HTERT RPE-1 (cell line): ENCODE results near the gene PTPN2.
"Not testable (repeated sequence)": the region's sequence is repeated elsewhere in the genome, so short reads cannot be mapped to it uniquely, and the experiment has no call there.

ENCODE experiments used
- in situ Hi-C: fragments of 300-500 bp; cut with MboI; formaldehyde crosslinking; loops from 4 replicates; pipeline ENCODE4 v1.14.3; 2020; ENCODE audit warnings: low sequenced_read_pairs

PTPN2 gene

DNA sequence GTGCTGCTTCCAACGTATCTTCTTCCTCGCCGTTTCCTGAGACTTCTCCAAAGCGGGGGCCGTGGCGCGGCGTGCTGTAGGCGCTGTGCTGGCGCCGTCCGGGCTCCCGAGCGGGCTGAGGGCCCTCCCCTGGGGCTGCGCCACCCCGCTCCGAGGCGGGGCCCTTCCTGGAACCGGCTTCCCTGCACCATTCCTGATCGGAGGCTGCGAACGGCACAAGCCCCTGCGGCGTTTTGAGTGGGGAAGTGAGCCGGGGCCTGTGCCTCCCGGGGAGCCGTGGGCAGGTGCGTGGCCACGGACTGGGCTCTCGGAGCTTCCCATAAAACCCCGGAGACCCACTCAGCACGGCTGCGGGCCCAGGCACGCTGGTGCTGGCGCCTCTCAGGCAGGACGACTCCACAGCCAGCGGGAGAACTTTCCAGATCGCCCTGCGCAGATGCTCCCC, 106.5 kb downstream of the PTPN2 start:
- in situ Hi-C loops = no loop called here

DNA sequence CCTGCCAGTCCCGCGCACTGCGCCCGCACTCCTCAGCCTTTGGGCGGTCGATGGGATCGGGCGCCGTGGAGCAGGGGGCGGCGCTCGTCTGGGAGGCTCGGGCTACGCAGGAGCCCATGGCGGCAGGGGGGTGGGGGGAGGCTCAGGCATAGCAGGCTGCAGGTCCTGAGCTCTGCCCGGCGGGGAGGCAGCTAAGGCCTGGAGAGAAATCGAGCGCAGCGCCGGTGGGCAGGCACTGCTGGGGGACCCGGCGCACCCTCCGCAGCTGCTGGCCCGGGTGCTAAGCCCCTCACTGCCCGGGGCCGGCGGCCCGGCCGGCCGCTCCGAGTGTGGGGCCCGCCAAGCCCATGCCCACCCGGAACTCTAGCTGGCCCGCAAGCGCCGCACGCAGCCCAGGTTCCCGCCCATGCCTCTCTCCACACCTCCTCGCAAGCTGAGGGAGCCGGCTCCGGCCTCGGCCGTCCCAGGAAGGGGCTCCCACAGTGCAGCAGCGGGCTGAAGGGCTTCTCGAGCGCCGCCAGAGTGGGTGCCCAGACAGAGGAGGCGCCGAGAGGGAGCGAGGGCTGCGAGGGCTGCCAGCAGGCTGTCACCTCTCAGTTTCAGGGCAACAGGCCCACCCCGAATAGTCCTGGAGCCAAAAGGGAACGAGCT, 107.1 kb downstream of the PTPN2 start:
- in situ Hi-C loops = no loop called here

DNA sequence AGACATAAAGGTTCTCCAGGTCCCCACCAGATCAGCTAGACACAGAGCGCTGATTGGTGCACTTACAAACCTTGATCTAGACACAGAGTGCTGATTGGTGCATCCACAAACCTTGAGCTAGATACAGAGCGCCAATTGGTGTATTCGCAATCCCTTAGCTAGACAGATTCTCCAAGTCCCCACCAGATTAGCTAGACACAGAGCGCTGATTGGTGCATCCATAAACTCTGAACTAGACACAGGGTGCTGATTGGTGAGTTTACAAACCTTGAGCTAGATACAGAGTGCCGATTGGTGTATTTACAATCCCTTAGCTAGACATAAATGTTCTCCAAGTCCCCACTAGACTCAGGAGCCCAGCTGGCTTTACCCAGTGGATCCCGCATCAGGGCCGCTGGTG, 107.6 kb downstream of the PTPN2 start:
- in situ Hi-C loops = not testable (repeated sequence)

DNA sequence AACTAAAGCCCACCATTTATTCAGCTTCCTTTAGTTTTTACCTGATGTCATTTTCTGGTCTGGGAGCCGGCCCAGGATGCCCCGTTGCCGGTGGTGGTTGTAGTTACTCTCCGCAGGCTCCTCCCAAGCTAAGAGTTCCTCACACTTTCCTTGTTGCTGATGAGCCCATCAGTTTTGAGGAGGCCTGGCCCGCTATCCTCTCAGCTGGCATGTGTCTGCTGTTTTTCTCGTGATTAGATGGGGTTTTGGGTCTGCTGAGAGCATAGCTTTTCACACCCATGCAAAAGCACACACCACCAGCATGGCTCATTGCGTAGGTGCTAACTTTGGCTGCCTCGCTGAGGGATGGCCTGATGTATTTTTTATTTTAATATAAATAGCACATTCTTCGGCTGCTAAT, 109.1 kb downstream of the PTPN2 start:
- in situ Hi-C loops = loop anchor here (25.0 kb wide), 1 partner anchor 137 kb away; no protein-coding TSS in a partner anchor

DNA sequence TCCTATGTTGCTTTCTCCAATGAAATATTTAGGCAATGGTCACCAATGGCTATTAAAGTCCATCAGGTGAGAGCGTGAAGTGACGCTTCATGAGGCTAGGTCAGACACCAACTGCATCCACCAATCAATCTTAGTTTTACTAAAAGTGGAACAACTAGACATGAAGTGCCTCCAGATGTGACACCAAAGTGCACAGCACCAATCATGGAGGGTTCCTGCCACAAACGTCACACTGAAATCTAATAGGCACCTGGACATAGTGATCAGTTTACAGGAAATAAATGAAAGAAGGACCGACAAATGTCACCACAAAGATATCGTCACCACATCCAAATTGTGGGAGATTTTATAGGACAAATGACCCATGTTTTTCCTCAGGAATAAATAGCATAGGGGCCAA, 110.7 kb downstream of the PTPN2 start:
- in situ Hi-C loops = loop anchor here (25.0 kb wide), 1 partner anchor 139 kb away; no protein-coding TSS in a partner anchor

DNA sequence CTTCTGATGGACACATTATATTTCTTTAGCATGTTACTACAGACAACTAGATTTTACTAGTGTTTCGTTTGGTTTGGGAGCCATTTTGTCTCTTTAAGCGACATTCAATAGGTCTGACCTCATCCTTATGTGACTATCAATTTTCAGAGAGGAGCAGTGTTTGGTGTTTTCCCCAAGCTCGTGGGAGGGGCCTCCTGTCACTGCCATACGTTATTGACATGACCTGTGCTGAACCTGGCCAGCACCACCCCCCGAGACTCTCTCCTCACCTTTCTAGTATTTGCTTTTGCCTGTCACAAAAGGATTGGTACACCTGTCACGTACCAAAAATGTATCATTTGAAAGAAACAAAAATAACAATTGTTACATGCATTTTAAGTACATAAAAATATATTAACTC, 111.9 kb downstream of the PTPN2 start:
- in situ Hi-C loops = loop anchor here (25.0 kb wide), 1 partner anchor 140 kb away; no protein-coding TSS in a partner anchor

DNA sequence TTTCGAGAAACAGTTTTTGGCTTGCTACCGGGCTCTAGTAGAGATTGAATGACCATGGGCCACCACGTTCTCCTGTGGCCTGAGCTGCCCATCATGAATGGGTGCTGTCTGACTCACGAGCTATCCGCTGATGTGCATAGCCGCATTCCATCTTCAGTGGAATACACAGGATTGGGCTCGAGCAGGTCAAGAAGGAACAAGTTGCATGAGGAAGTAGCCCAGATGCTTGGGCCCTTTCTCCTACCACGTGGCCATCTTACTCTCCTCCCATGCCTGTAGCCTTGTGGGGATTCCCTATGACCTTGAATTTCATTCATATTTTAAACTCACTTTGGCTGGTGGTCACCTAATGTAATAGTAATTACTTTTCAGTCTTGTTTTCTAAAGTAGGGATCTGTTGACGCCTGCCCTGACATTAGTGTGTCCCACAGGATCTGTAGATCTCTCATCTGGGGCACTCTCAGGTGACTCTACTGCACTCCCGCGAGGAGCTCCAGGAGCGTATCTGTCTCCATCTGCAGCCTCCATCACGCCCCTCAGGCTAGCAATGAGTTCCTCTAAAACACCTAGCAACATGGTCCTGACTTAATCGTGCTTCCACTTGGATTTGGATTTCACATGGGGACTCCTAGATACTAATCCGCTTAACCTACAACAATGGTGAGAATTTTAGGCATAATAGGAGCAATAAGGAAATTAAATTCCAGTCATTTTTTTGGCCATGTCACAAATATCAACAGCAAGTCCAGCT, 113.4 kb downstream of the PTPN2 start:
- in situ Hi-C loops = loop anchor here (25.0 kb wide), 1 partner anchor 142 kb away; no protein-coding TSS in a partner anchor

DNA sequence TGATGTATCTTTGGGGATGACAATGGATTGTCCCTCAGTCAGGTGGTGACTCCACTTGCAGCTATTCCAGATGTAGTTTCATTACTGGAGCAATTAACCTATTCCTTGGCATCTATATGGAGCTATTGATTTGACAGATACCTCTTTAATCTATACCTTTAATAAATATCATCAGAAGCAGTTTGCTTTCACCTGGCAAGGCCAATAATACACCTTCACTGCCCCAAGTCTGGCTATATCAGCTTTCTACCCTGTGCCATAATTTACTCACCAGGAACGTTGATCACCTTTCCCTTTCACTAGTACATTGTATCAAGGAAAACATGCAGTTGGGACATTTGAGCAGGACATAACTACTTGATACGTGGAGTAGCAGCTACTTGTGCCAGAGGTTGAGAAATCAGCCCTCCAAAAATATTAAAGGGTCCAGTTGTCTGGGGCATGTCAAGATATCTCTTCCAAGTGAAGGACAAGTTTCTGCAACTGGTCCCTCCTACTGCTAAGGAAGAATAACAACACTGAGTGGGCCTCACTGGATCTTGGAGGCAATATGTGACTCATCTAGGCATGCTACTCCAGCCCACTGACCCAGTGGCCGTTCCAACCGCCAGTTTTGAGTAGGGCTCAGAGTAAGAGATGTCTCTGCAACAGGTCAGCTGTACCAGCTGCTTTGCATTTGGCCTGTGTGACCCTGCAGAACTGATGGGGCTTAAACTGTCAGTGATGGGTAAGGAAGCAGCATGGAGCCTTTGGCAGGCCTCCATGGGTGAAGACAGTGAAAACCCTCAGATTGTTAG, 114.2 kb downstream of the PTPN2 start:
- in situ Hi-C loops = loop anchor here (25.0 kb wide), 1 partner anchor 142 kb away; no protein-coding TSS in a partner anchor

DNA sequence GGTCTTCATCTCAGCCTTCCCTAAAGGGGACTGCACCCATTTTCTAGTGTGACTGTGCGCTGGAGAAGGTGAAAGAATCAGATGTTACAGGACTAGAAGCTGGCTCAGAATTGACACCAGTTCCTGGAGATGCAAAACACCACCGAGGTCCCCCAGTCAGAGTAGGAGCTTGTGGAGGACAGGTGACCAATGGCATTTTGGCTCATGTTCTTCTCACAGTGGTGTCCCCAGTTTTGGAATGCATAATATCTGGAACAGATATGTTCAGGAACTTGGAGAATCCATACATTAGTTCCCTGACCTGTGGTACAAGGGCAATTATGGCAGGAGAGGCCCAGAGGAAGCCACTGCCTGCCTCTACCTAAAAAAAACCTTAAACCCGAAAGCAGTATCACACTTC, 114.9 kb downstream of the PTPN2 start:
- in situ Hi-C loops = loop anchor here (25.0 kb wide), 1 partner anchor 143 kb away; no protein-coding TSS in a partner anchor

DNA sequence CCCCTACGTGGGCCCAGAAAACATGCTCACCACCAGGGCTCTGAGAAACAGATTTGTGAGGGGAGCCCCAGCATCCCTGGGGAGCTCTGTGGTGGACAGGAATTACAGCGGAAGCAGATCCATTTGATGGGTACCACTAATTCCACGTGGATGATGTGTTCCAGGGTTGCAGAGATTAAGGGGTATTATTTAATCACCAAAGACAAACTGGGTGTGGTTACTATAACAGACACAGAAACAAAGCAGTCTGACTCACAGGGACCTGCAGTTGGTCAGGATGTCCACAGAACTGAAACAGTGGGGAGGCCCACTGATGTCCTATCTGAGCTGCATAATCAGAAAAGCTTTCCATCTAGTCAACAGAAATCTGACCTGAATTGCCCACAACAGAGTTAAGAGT, 115.4 kb downstream of the PTPN2 start:
- in situ Hi-C loops = loop anchor here (25.0 kb wide), 1 partner anchor 144 kb away; no protein-coding TSS in a partner anchor

DNA sequence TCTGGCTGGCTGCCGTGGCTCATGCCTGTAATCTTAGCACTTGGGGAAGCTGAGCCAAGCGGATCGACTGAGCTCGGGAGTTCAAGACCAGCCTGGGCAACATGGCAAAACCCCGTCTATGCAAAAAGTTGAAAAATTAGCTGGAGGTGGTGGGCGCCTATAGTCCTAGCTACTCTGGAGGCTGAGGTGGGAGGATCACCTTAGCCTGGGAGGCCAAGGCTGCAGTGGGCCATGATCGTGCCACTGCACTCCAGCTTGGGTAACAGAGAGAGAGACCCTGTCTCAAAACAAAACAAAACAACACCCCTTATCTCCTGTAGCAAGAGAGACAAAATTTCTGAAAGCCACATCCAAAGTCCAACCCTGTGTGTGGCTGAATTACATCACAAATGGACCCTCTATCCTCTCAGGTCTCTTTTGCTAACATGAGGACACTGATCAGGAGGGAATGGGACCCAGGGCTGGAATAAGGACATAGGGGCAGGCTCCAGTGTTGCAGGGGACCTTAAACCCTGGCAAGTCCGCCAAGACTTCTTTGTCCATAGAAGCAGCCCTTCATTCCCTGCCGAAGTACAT, 116.4 kb downstream of the PTPN2 start:
- in situ Hi-C loops = loop anchor here (25.0 kb wide), 1 partner anchor 145 kb away; no protein-coding TSS in a partner anchor

DNA sequence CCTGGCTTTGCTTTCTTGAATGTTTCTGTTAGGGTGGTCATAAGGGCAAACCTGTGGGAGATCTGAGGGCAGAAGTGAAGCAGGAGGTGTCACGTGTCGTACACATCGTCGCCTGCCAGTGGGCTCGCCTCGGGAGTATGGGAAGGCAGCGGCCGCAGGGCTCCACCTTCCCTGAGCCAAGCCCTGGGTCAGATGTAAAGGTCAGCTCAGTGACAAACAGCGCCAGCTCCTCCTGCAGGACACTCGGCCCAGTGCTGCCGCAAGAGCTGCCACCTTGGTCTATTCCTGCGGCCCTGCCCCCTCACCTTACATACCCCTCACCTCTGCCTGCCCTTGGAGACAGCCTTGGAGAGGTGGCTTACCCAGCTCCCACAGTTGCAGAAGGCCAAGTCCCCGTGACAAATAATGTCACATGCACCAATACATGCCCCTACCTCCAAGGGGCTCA, 117.0 kb downstream of the PTPN2 start:
- in situ Hi-C loops = loop anchor here (25.0 kb wide), 1 partner anchor 145 kb away; no protein-coding TSS in a partner anchor

DNA sequence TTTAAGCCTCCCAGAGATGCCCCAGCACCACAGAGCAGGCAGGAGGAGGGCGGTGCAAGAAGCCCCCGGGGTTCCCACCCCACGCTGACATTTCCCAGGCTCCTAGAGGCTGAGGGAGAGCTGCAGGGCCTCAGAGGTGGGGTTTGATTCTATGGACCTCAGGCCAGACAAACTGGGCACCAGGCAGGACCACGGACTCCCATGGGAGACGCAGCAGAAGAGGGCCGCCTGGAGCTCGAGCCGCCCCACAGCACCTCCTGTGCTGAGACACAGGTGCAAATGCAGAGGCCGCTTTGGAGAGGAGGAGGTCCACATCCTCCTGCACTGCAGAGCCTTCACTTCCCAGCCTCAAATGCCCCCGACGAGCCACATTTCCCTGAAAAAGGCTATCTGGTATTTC, 118.5 kb downstream of the PTPN2 start:
- in situ Hi-C loops = loop anchor here (25.0 kb wide), 1 partner anchor 147 kb away; no protein-coding TSS in a partner anchor

DNA sequence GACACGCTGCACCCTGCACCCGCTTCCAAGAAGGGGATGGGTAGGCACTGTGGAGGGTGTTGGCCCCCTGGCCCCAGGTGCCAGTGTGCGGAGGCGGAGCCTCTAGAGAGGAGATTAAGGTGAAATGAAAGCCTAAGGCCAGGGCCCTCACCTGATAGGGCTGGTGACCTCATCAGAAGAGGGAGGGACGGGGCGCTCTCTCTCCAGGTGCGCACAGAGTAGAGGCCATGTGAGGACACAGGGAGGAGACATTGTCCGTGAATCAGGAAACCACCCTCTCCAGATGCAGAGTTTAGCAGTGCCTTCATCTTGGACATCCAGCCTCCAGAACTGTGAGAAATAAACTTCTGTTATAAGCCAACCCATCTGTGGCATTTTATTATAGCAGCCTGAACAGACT, 118.9 kb downstream of the PTPN2 start:
- in situ Hi-C loops = loop anchor here (25.0 kb wide), 1 partner anchor 147 kb away; no protein-coding TSS in a partner anchor

DNA sequence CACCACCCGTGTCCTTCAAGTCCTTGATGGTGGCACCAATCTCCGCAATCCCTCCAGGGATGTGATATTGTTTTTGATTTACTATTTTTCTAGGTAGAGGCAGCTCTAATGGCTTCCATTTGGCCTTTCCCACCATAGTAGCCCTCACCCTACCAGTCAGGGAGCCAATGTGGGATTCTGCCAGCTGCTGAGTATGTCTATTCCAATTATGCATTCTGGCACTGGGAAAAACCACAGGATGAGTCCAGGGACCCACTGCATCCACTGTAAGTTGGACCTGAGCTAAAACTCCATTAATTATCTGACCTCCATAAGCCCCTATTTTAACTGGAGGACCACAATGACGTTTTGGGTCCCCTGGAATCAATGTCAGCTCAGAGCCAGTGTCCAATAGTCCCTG, 125.5 kb downstream of the PTPN2 start:
- in situ Hi-C loops = loop anchor here (25.0 kb wide), 1 partner anchor 154 kb away; no protein-coding TSS in a partner anchor

DNA sequence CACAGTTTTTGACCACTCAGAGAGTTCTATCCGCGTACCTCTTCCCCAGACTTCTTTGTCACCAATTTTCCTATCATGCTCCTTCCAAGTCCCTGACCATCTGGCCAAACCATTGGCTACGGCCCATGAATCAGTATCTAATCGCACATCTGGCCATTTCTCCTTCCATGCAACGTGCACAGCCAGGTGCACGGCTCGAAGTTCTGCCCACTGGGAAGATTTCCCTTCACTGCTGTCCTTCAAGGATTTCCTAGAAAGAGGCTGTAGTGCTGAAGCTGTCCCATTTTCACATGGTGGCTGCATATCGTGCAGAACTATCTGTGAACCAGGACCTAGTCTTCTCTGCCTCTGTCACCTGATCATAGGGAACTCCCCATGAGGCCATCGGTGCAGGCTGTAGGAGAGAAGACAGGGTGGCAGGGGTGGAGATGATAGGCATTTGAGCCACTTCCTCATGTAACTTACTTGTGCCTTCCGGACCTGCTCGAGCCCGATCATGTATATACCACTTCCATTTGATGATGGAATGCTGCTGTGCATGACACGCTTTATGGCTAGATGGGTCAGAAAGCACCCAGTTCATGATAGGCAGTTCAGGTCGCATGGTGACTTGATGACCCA, 127.3 kb downstream of the PTPN2 start:
- in situ Hi-C loops = loop anchor here (25.0 kb wide), 1 partner anchor 156 kb away; no protein-coding TSS in a partner anchor

DNA sequence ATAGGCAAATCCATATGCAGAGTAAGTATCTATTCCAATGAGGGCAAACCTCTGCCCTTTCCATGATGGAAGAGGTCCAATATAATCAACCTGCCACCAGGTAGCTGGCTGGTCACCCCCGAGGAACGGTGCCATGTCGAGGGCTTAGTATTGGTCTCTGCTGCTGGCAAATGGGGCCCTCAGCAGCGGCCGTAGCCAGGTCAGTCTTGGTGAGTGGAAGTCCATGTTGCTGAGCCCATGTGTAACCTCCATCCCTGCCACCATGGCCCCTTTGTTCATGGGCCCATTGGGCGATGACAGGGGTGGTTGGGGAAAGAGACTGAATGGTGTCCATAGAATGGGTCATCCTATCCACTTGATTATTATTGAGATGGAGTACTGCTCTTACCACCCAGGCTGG, 128.4 kb downstream of the PTPN2 start:
- in situ Hi-C loops = loop anchor here (25.0 kb wide), 1 partner anchor 157 kb away; no protein-coding TSS in a partner anchor

DNA sequence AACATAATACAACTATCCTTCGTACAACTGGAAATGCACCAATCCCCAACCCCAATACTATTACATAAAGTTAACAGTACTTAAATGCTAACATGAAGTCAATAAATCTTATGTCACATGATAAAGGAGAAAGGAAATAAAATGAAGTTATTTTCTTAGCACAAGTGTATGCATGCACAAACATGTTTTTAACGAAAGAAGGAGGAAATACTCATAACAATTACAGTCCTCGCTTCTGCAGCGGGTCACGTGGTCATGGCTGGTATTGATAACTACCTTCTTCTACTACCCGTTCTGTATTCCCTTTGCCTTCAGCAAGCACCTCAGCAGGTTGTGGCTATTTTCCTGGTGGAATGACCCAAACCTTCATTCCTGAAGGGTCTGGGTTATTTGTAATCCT, 129.5 kb downstream of the PTPN2 start:
- in situ Hi-C loops = loop anchor here (25.0 kb wide), 1 partner anchor 158 kb away; no protein-coding TSS in a partner anchor

DNA sequence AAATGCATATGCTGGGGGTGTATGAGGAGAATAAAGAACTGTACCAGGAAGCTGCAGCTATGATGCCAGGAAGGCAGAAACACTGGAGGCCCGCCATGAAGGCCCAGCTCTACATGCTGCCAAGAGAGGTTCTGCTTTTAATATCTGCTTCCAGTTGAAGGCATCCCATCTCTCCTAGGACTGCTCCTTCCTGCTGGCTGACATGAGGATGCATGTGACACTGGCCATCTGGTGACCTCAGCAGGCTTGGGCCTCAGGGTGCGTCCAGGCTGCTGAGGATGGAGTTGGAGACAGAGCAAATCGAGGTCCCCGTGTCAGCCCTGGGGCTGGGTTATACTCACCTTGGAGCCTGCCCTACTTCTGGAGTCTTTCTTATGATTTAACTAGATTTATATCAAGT, 132.1 kb downstream of the PTPN2 start:
- in situ Hi-C loops = loop anchor here (25.0 kb wide), 1 partner anchor 160 kb away; no protein-coding TSS in a partner anchor

DNA sequence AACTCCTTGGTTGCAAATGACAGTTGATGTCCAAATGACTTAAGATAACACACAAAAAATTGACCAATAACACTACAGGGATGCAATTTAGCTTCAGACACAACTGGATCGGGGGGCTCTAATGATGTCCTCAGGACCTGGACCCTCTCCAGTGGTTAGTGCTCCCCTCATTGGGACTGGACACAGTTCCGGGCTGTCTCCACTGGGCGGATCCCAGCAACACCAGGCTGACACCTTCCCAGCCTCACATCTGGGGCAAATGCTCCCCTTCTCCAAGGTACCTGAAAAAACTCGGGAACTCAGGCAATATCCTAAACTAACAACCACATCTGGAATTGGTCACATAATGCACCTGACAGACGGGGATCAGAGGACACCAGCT, 132.5 kb downstream of the PTPN2 start:
- in situ Hi-C loops = loop anchor here (25.0 kb wide), 1 partner anchor 161 kb away; no protein-coding TSS in a partner anchor
